ENCODE data around the gene PLXNA4. TPM values are rescaled to one million over a fixed set of nuclear protein-coding genes. Genes with fewer than 3 reads are reported as not detected.

PLXNA4 gene
- total RNA-seq, 4 donors from 2014 or later: 0.49 to 7.1 (median 2.0) TPM

- WGBS, 2 donors: 65 to 83% methylated on average over 2 to 3 of the region's 6 CpGs
- DNase-seq: no peak
- Histone ChIP-seq H3K4me1 (peaks cover 0 to 16% (median 0%) of the 10 kb centered on the region in 3 donors), H3K27me3 (no peaks in the 10 kb centered on the region), H3K27ac (no peak overlapping the region), H3K4me3 (no peak overlapping the region), H3K36me3 (no peaks in the 10 kb centered on the region), H3K9me3 (no peaks in the 10 kb centered on the region)
- TF ChIP-seq CTCF (IDR thresholded peaks at IDR 0.05) (no peak), POLR2A (IDR thresholded peaks at IDR 0.05) (no peak)
- intact Hi-C loops (cut with DNase I): no loop called here
These were observed 161.4 kb downstream of the PLXNA4 start for GRCh38 chr7:132414857-132415256.

GRCh38 chr7:132412435-132412834 lies 163.8 kb downstream of the PLXNA4 start:
- no peaks in the 10 kb centered on the region for H3K9me3 ChIP-seq
- no peak for DNase-seq
- no peak overlapping the region for H3K4me3 ChIP-seq
- WGBS, 2 donors: 43 to 48% methylated on average over 5 of the region's 5 CpGs
- no peaks in the 10 kb centered on the region for H3K27me3 ChIP-seq
- H3K4me1 ChIP-seq: peaks cover 0 to 16% (median 0%) of the 10 kb centered on the region in 3 donors
- H3K27ac ChIP-seq: no peak overlapping the region
- no peak for TF ChIP-seq CTCF (IDR thresholded peaks at IDR 0.05)
- intact Hi-C loops (cut with DNase I): no loop called here
- no peaks in the 10 kb centered on the region for H3K36me3 ChIP-seq

- DNase-seq: no peak
These were observed 165.3 kb downstream of the PLXNA4 start for GRCh38 chr7:132410861-132411541.

GRCh38 chr7:132410385-132410784 lies 165.9 kb downstream of the PLXNA4 start:
- H3K27me3 ChIP-seq: no peaks in the 10 kb centered on the region
- H3K36me3 ChIP-seq: no peaks in the 10 kb centered on the region
- TF ChIP-seq CTCF (IDR thresholded peaks at IDR 0.05) (no peak), POLR2A (IDR thresholded peaks at IDR 0.05) (no peak)
- peak overlapping the region in 3 of 4 donors; percentile 36 to 59 (median 41) for H3K27ac ChIP-seq
- intact Hi-C loops (cut with DNase I): no loop called here
- 55 to 59% methylated on average over 6 to 7 of the region's 7 CpGs for WGBS, 2 donors
- no peak overlapping the region for H3K4me3 ChIP-seq
- H3K9me3 ChIP-seq: no peaks in the 10 kb centered on the region
- no peak for DNase-seq
- peaks cover 0 to 16% (median 0%) of the 10 kb centered on the region in 3 donors for H3K4me1 ChIP-seq

More at GRCh38 chr7:132410861-132411541, 165.3 kb downstream of the PLXNA4 start:
- Histone ChIP-seq H3K36me3 (no peaks in the 10 kb centered on the region), H3K4me3 (no peak overlapping the region), H3K27ac (peak overlapping the region in 3 of 4 donors; percentile 36 to 59 (median 41)), H3K9me3 (no peaks in the 10 kb centered on the region), H3K27me3 (no peaks in the 10 kb centered on the region), H3K4me1 (peaks cover 0 to 16% (median 0%) of the 10 kb centered on the region in 3 donors)
- TF ChIP-seq POLR2A (IDR thresholded peaks at IDR 0.05) (no peak), CTCF (IDR thresholded peaks at IDR 0.05) (no peak)
- WGBS, 2 donors: 59% methylated on average over 10 to 11 of the region's 11 CpGs
- intact Hi-C loops (cut with DNase I): no loop called here

GRCh38 chr7:132407764-132408163 lies 168.5 kb downstream of the PLXNA4 start:
- H3K4me3 ChIP-seq: no peak overlapping the region
- H3K9me3 ChIP-seq: no peaks in the 10 kb centered on the region
- TF ChIP-seq POLR2A (IDR thresholded peaks at IDR 0.05) (no peak), CTCF (IDR thresholded peaks at IDR 0.05) (no peak)
- intact Hi-C loops (cut with DNase I): no loop called here
- peaks cover 0 to 31% (median 3%) of the 10 kb centered on the region in 3 donors for H3K4me1 ChIP-seq
- H3K27ac ChIP-seq: no peak overlapping the region
- no peaks in the 10 kb centered on the region for H3K27me3 ChIP-seq
- 62 to 69% methylated on average over 2 of the region's 2 CpGs for WGBS, 2 donors
- DNase-seq: no peak
- no peaks in the 10 kb centered on the region for H3K36me3 ChIP-seq
